Measurements from ENCODE around the gene ALG9. TPM values are rescaled to one million over a fixed set of nuclear protein-coding genes. Genes with fewer than 3 reads are reported as not detected.

Gene ALG9
- total RNA-seq, 4 donors from 2014 or later: 26.2 to 74.3 (median 31.4) TPM

GRCh38 chr11:111808834-111809233, 62.5 kb downstream of the ALG9 start:
- 97% methylated on average over 2 of the region's 2 CpGs for WGBS
- H3K4me3 ChIP-seq: no peak overlapping the region
- TF ChIP-seq POLR2AphosphoS5 (IDR thresholded peaks at IDR 0.05) (no peak), POLR2A (IDR thresholded peaks at IDR 0.05) (no peak), EP300 (IDR thresholded peaks at IDR 0.05) (no peak)
- TF ChIP-seq, protein P1, sequence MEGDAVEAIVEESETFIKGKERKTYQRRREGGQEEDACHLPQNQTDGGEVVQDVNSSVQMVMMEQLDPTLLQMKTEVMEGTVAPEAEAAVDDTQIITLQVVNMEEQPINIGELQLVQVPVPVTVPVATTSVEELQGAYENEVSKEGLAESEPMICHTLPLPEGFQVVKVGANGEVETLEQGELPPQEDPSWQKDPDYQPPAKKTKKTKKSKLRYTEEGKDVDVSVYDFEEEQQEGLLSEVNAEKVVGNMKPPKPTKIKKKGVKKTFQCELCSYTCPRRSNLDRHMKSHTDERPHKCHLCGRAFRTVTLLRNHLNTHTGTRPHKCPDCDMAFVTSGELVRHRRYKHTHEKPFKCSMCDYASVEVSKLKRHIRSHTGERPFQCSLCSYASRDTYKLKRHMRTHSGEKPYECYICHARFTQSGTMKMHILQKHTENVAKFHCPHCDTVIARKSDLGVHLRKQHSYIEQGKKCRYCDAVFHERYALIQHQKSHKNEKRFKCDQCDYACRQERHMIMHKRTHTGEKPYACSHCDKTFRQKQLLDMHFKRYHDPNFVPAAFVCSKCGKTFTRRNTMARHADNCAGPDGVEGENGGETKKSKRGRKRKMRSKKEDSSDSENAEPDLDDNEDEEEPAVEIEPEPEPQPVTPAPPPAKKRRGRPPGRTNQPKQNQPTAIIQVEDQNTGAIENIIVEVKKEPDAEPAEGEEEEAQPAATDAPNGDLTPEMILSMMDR (IDR thresholded peaks at IDR 0.05): no peak
- no peaks in the 10 kb centered on the region for H3K27me3 ChIP-seq
- peaks cover 47% of the 10 kb centered on the region for H3K36me3 ChIP-seq
- H3K9me3 ChIP-seq: no peaks in the 10 kb centered on the region
- H3K4me1 ChIP-seq: no peaks in the 10 kb centered on the region
- H3K27ac ChIP-seq: no peak overlapping the region
- no peak for DNase-seq (ENCODE audit: low spot score in 2 of 2)

DNA sequence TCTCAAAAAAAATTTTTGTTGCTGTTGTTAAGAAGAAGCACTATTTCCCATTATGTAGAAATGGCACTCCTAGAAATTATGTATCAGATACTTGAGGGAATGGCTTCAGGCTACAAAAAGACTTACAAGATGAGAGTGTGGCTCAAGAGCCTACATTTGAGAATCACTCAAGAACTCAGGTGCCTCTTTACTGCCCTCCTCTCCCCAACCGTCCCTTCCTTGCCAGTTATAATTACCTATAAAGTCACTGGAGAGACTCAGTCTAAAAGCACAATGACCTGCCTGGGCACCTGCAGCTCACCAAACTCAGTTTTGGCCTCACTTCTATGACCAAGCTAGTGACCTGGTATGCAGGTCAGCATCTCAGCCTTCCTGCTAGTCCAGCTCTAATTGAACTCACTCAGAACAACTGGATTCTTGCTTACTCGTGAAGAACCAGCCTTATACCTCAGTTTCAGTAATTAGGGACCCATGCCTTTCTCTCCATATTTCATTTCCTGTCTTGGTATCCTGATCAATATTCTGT, 63.3 kb downstream of the ALG9 start:
- 93% methylated on average over 2 of the region's 2 CpGs for WGBS
- DNase-seq (ENCODE audit: low spot score in 2 of 2): no peak
- no peak overlapping the region for H3K4me3 ChIP-seq
- no peaks in the 10 kb centered on the region for H3K9me3 ChIP-seq
- TF ChIP-seq, protein P1 (IDR thresholded peaks at IDR 0.05): no peak
- no peak for TF ChIP-seq EP300 (IDR thresholded peaks at IDR 0.05)
- TF ChIP-seq POLR2A (IDR thresholded peaks at IDR 0.05): no peak
- no peak for TF ChIP-seq POLR2AphosphoS5 (IDR thresholded peaks at IDR 0.05)
- H3K27ac ChIP-seq: no peak overlapping the region
- H3K27me3 ChIP-seq: no peaks in the 10 kb centered on the region
- no peaks in the 10 kb centered on the region for H3K4me1 ChIP-seq
- peaks cover 47% of the 10 kb centered on the region for H3K36me3 ChIP-seq

- H3K27me3 ChIP-seq: no peaks in the 10 kb centered on the region
- TF ChIP-seq POLR2A (IDR thresholded peaks at IDR 0.05) (no peak), EP300 (IDR thresholded peaks at IDR 0.05) (no peak), POLR2AphosphoS5 (IDR thresholded peaks at IDR 0.05) (no peak)
- TF ChIP-seq, protein P1 (IDR thresholded peaks at IDR 0.05): no peak
- no peaks in the 10 kb centered on the region for H3K9me3 ChIP-seq
- H3K4me1 ChIP-seq: no peaks in the 10 kb centered on the region
- no peak for DNase-seq (ENCODE audit: low spot score in 2 of 2)
- WGBS: 91% methylated on average over 1 of the region's 1 CpG
- peaks cover 42% of the 10 kb centered on the region for H3K36me3 ChIP-seq
- H3K4me3 ChIP-seq: no peak overlapping the region
- no peak overlapping the region for H3K27ac ChIP-seq
These were observed 64.3 kb downstream of the ALG9 start for GRCh38 chr11:111807076-111807475.

- no peaks in the 10 kb centered on the region for H3K27me3 ChIP-seq
- WGBS: 77% methylated on average over 2 of the region's 2 CpGs
- no peak overlapping the region for H3K27ac ChIP-seq
- TF ChIP-seq POLR2AphosphoS5 (IDR thresholded peaks at IDR 0.05) (no peak), POLR2A (IDR thresholded peaks at IDR 0.05) (no peak), EP300 (IDR thresholded peaks at IDR 0.05) (no peak)
- TF ChIP-seq, protein P1 (IDR thresholded peaks at IDR 0.05): no peak
- H3K4me3 ChIP-seq: no peak overlapping the region
- no peaks in the 10 kb centered on the region for H3K9me3 ChIP-seq
- H3K4me1 ChIP-seq: peaks cover 14% of the 10 kb centered on the region
- no peak for DNase-seq (ENCODE audit: low spot score in 2 of 2)
- H3K36me3 ChIP-seq: peaks cover 22% of the 10 kb centered on the region
These were observed 70.2 kb downstream of the ALG9 start for GRCh38 chr11:111801135-111801534.

GRCh38 chr11:111798279-111798678, 73.1 kb downstream of the ALG9 start:
- H3K27ac ChIP-seq: no peak overlapping the region
- H3K9me3 ChIP-seq: no peaks in the 10 kb centered on the region
- H3K27me3 ChIP-seq: no peaks in the 10 kb centered on the region
- 96% methylated on average over 1 of the region's 1 CpG for WGBS
- H3K36me3 ChIP-seq: peaks cover 5% of the 10 kb centered on the region
- TF ChIP-seq POLR2A (IDR thresholded peaks at IDR 0.05): no peak
- no peak for TF ChIP-seq POLR2AphosphoS5 (IDR thresholded peaks at IDR 0.05)
- TF ChIP-seq EP300 (IDR thresholded peaks at IDR 0.05): no peak
- TF ChIP-seq, protein P1 (IDR thresholded peaks at IDR 0.05): no peak
- peaks cover 22% of the 10 kb centered on the region for H3K4me1 ChIP-seq
- H3K4me3 ChIP-seq: no peak overlapping the region
- DNase-seq (ENCODE audit: low spot score in 2 of 2): no peak
